ENCODE measurements around the gene GPR89A.
A peak's percentile ranks its signal among the peaks of the same experiment; 100 is the strongest.

The GPR89A gene

GRCh38 chr1:145719230-145720079, 111.7 kb downstream of the GPR89A start, which contains the start of gene CD160:
CD160 (plus strand) TSS chr1:145719499; CDS start chr1:145728328, 8,829 bp downstream.
- peak; percentile 24 for DNase-seq

Data from CD4-positive, alpha-beta T cell treated with Interleukin-21 for 1 hour (primary cell).